BJ (cell line): Measurements from ENCODE around the gene CDS2. TPM values are rescaled to one million over a fixed set of nuclear protein-coding genes. Genes with fewer than 3 reads are reported as not detected.

ENCODE experiments used
- CTCF ChIA-PET: fragments of 350-600 bp; formaldehyde crosslinking; extraction: SDS; loops from one replicate; lab custom pipeline; 2021; ENCODE audit warnings: antibody characterized with exemption, inconsistent platforms; lab: Yijun Ruan, JAX
- POLR2A ChIA-PET: fragments of 300-600 bp; sonication (Branson Sonifier 250); formaldehyde crosslinking; extraction: SDS; loops from one replicate; lab custom pipeline; 2021; ENCODE audit warnings: antibody characterized with exemption; lab: Charles Lee
- DNase-seq: peaks from one replicate; pipeline ENCODE4 v3.0.0-alpha.2; 2011; ENCODE audit warnings: low read depth
- H3K27me3 ChIP-seq: 2 replicates; pipeline ENCODE4 v1.6.0; 2011; ENCODE audit warnings: low read length; ENCODE audit not compliant: control insufficient read depth, insufficient read depth
- H3K36me3 ChIP-seq: 2 replicates; pipeline ENCODE4 v1.5.1; 2011; ENCODE audit warnings: low read length; ENCODE audit not compliant: control insufficient read depth, insufficient read depth
- H3K4me3 ChIP-seq: 2 replicates; pipeline ENCODE4 v1.5.1; 2011; ENCODE audit warnings: low read depth, mild to moderate bottlenecking, control low read depth, low read length
- CTCF ChIP-seq: IDR thresholded peaks from 2 replicates; pipeline ENCODE4 v1.5.1; 2011; ENCODE audit warnings: low read depth, mild to moderate bottlenecking, control low read depth, inconsistent platforms, low read length, moderate library complexity; ENCODE audit not compliant: insufficient read depth
- polyA plus RNA-seq: library from polyadenylated mRNA; depleted of rRNA; stranded (reverse); fragments of >200 nt; gene quantifications from 2 replicates; pipeline ENCODE4 v1.2.3, GENCODE V29; 2011

The CDS2 gene
- polyA plus RNA-seq, 1 experiment, result 25.2 TPM

GRCh38 chr20:5171790-5172164, 45.0 kb downstream of the CDS2 start:
- Histone ChIP-seq H3K27me3 (no peaks in the 10 kb centered on the region), H3K36me3 (no peaks in the 10 kb centered on the region; the same call in none of the 2 replicates), H3K4me3 (no peak overlapping the region)
- TF ChIP-seq CTCF, result no peak
- CTCF ChIA-PET, result interaction anchor here (1.5 to 1.7 kb wide), 2 partner anchors 25 to 34 kb away, joined by 3 read pairs; no protein-coding TSS in a partner anchor
- DNase-seq, result no peak
- POLR2A ChIA-PET, result no interaction called here

- no peak for TF ChIP-seq CTCF
- Histone ChIP-seq H3K27me3 (no peaks in the 10 kb centered on the region), H3K36me3 (no peaks in the 10 kb centered on the region; the same call in none of the 2 replicates), H3K4me3 (no peak overlapping the region)
- ChIA-PET CTCF (interaction anchor here (1.5 to 1.7 kb wide), 2 partner anchors 25 to 33 kb away, joined by 3 read pairs; no protein-coding TSS in a partner anchor), POLR2A (no interaction called here)
- no peak for DNase-seq
These were observed 45.4 kb downstream of the CDS2 start for GRCh38 chr20:5172167-5172601.

GRCh38 chr20:5172903-5173463, 46.2 kb downstream of the CDS2 start:
- Histone ChIP-seq H3K27me3 (no peaks in the 10 kb centered on the region), H3K36me3 (peaks cover 3% of the 10 kb centered on the region), H3K4me3 (no peak overlapping the region)
- TF ChIP-seq CTCF, result no peak
- CTCF ChIA-PET, result no interaction called here
- POLR2A ChIA-PET, result no interaction called here
- no peak for DNase-seq

GRCh38 chr20:5173751-5174150, 46.9 kb downstream of the CDS2 start:
- DNase-seq, result no peak
- POLR2A ChIA-PET, result no interaction called here
- Histone ChIP-seq H3K36me3 (peaks cover 3% of the 10 kb centered on the region), H3K4me3 (no peak overlapping the region), H3K27me3 (no peaks in the 10 kb centered on the region)
- CTCF ChIA-PET, result no interaction called here
- no peak for TF ChIP-seq CTCF

GRCh38 chr20:5177071-5177470, 50.3 kb downstream of the CDS2 start:
- H3K4me3 ChIP-seq, result no peak overlapping the region
- no peaks in the 10 kb centered on the region for H3K27me3 ChIP-seq
- no peak for DNase-seq
- CTCF ChIA-PET, result interaction anchor here (0.7 to 0.8 kb wide), 2 partner anchors 15 to 47 kb away, joined by 3 to 4 read pairs; no protein-coding TSS in a partner anchor
- POLR2A ChIA-PET, result no interaction called here
- no peak for TF ChIP-seq CTCF
- H3K36me3 ChIP-seq, result peaks cover 3% of the 10 kb centered on the region
